ENCODE results near the gene IRAG1. TPM values are rescaled to one million over a fixed set of nuclear protein-coding genes. Genes with fewer than 3 reads are reported as not detected.

IRAG1 gene
- total RNA-seq, 2 experiments from 2014 or later, result not detected

GRCh38 chr11:10659339-10660216, 34.0 kb downstream of the IRAG1 start:
- Mint-ChIP-seq H3K27me3 (no peaks in the 10 kb centered on the region), H3K4me3 (no peak overlapping the region), H3K27ac (no peak overlapping the region), H3K9me3 (no peaks in the 10 kb centered on the region), H3K4me1 (ENCODE audit: low read depth) (peaks cover 19% of the 10 kb centered on the region), H3K36me3 (no peaks in the 10 kb centered on the region)
- ChIA-PET POLR2A (no interaction called here), CTCF (no interaction called here)
- intact Hi-C loops (cut with micrococcal nuclease), result no loop called here
- peak; percentile 22 for DNase-seq

GRCh38 chr11:10658621-10659338, 34.8 kb downstream of the IRAG1 start:
- no peak for DNase-seq
- H3K36me3 Mint-ChIP-seq, result no peaks in the 10 kb centered on the region
- intact Hi-C loops (cut with micrococcal nuclease), result no loop called here
- ChIA-PET POLR2A (no interaction called here), CTCF (interaction anchor here (1.8 kb wide), 1 partner anchor 253 kb away, joined by 9 read pairs; no protein-coding TSS in a partner anchor)
- H3K27me3 Mint-ChIP-seq, result no peaks in the 10 kb centered on the region
- H3K27ac Mint-ChIP-seq, result no peak overlapping the region
- peaks cover 19% of the 10 kb centered on the region for H3K4me1 Mint-ChIP-seq (ENCODE audit: low read depth)
- no peaks in the 10 kb centered on the region for H3K9me3 Mint-ChIP-seq
- H3K4me3 Mint-ChIP-seq, result no peak overlapping the region

- peak; percentile 15 for DNase-seq
- peak overlapping the region; percentile 34 for H3K27ac Mint-ChIP-seq
- intact Hi-C loops (cut with micrococcal nuclease), result no loop called here
- CTCF ChIA-PET, result interaction anchor here (0.5 to 5.1 kb wide), 5 partner anchors 14 to 251 kb away, joined by 3 to 68 read pairs (median 4); no protein-coding TSS in a partner anchor
- POLR2A ChIA-PET, result no interaction called here
- H3K9me3 Mint-ChIP-seq, result no peaks in the 10 kb centered on the region
- no peak overlapping the region for H3K4me3 Mint-ChIP-seq
- H3K36me3 Mint-ChIP-seq, result no peaks in the 10 kb centered on the region
- H3K4me1 Mint-ChIP-seq (ENCODE audit: low read depth), result peaks cover 19% of the 10 kb centered on the region
- H3K27me3 Mint-ChIP-seq, result no peaks in the 10 kb centered on the region
Measured at GRCh38 chr11:10657308-10658271, 36.0 kb downstream of the IRAG1 start.

- ChIA-PET POLR2A (no interaction called here), CTCF (interaction anchor here (0.7 to 5.1 kb wide), 13 partner anchors 9 to 289 kb away, joined by 3 to 68 read pairs (median 6); partner anchors contain the start of gene RNF141)
- intact Hi-C loops (cut with micrococcal nuclease), result loop anchor here (2.0 kb wide), 1 partner anchor 31 kb away; no protein-coding TSS in a partner anchor
- no peaks in the 10 kb centered on the region for H3K36me3 Mint-ChIP-seq
- no peaks in the 10 kb centered on the region for H3K9me3 Mint-ChIP-seq
- no peak overlapping the region for H3K27ac Mint-ChIP-seq
- H3K4me3 Mint-ChIP-seq, result no peak overlapping the region
- H3K4me1 Mint-ChIP-seq (ENCODE audit: low read depth), result peaks cover 19% of the 10 kb centered on the region
- no peaks in the 10 kb centered on the region for H3K27me3 Mint-ChIP-seq
- DNase-seq, result no peak
Measured at GRCh38 chr11:10655943-10656576, 37.5 kb downstream of the IRAG1 start.

DNA sequence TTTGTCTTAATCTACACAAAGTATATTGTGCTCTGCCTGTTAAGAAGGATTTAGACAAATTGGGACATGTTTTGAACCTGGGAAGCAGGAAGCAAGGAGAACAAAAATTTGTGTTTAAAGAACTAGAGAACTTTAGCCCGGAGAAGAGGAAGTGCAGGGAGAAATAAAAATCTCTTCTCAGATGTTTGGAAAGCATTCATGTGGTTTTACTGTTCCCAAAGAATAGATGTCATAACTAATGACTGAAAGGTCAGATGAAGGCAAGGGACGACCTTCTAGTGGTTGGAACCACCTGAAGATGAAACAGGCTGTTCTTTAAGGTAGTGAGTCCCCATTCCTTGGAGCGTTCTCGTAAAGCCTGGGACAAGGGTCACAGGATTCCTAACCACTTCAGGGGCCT, 38.3 kb downstream of the IRAG1 start:
- Mint-ChIP-seq H3K36me3 (no peaks in the 10 kb centered on the region), H3K4me3 (no peak overlapping the region), H3K27me3 (no peaks in the 10 kb centered on the region), H3K9me3 (no peaks in the 10 kb centered on the region), H3K4me1 (ENCODE audit: low read depth) (peaks cover 19% of the 10 kb centered on the region), H3K27ac (no peak overlapping the region)
- intact Hi-C loops (cut with micrococcal nuclease), result loop anchor here (2.0 kb wide), 1 partner anchor 30 kb away; no protein-coding TSS in a partner anchor
- no peak for DNase-seq
- ChIA-PET POLR2A (no interaction called here), CTCF (interaction anchor here (1.1 to 5.1 kb wide), 20 partner anchors 9 to 288 kb away, joined by 3 to 68 read pairs (median 8); partner anchors contain the start of gene RNF141)

GRCh38 chr11:10654811-10655150, 38.8 kb downstream of the IRAG1 start:
- DNase-seq, result no peak
- Mint-ChIP-seq H3K27me3 (no peaks in the 10 kb centered on the region), H3K9me3 (no peaks in the 10 kb centered on the region), H3K27ac (no peak overlapping the region), H3K4me3 (no peak overlapping the region), H3K36me3 (no peaks in the 10 kb centered on the region), H3K4me1 (ENCODE audit: low read depth) (peaks cover 18% of the 10 kb centered on the region)
- intact Hi-C loops (cut with micrococcal nuclease), result loop anchor here (1.0 to 5.0 kb wide), 6 partner anchors 30 to 248 kb away; partner anchors contain the start of genes AMPD3 and RNF141
- POLR2A ChIA-PET, result no interaction called here
- CTCF ChIA-PET, result interaction anchor here (1.0 to 5.1 kb wide), 24 partner anchors 9 to 288 kb away, joined by 3 to 68 read pairs (median 6); partner anchors contain the start of gene RNF141

GRCh38 chr11:10653946-10654810, 39.4 kb downstream of the IRAG1 start:
- Mint-ChIP-seq H3K4me1 (ENCODE audit: low read depth) (peaks cover 15% of the 10 kb centered on the region), H3K27ac (no peak overlapping the region), H3K9me3 (no peaks in the 10 kb centered on the region), H3K27me3 (no peaks in the 10 kb centered on the region), H3K4me3 (no peak overlapping the region), H3K36me3 (no peaks in the 10 kb centered on the region)
- DNase-seq, result peak; percentile 50
- ChIA-PET POLR2A (interaction anchor here (0.8 kb wide), 1 partner anchor 97 kb away, joined by 3 read pairs; the partner anchor contains the start of gene CTR9), CTCF (interaction anchor here (0.7 to 5.1 kb wide), 37 partner anchors 9 to 287 kb away, joined by 3 to 68 read pairs (median 5); partner anchors contain the start of genes IRAG1 and RNF141)
- intact Hi-C loops (cut with micrococcal nuclease), result loop anchor here (1.0 to 5.0 kb wide), 6 partner anchors 29 to 248 kb away; partner anchors contain the start of genes AMPD3 and RNF141

DNA sequence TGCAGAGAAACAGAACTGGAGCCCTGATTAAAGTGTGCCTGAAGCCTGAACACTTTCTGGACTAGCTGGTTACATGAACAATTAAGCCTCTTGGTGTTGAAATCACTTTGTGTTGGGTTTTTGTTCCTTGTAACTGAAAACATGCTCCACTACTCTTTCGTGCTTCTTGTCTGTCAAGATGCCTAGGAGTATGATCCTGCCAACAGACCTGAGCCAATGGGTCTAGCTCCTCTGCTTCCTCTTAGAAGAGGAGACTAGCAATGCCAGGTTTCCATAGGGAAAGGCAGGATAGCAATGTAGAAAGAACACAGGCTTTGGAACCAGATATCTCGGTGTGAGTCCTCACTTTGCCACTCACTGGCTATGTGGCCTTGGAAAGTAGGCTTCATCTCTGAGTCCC, 40.3 kb downstream of the IRAG1 start:
- intact Hi-C loops (cut with micrococcal nuclease), result loop anchor here (5.0 kb wide), 2 partner anchors 111 to 196 kb away; partner anchors contain the start of genes AMPD3 and RNF141
- no peak for DNase-seq
- Mint-ChIP-seq H3K4me3 (no peak overlapping the region), H3K27ac (no peak overlapping the region), H3K9me3 (no peaks in the 10 kb centered on the region), H3K36me3 (no peaks in the 10 kb centered on the region), H3K4me1 (ENCODE audit: low read depth) (peaks cover 12% of the 10 kb centered on the region), H3K27me3 (no peaks in the 10 kb centered on the region)
- CTCF ChIA-PET, result interaction anchor here (0.8 to 5.1 kb wide), 16 partner anchors 11 to 286 kb away, joined by 3 to 68 read pairs (median 7); no protein-coding TSS in a partner anchor
- POLR2A ChIA-PET, result interaction anchor here (0.8 kb wide), 1 partner anchor 98 kb away, joined by 3 read pairs; the partner anchor contains the start of gene CTR9

DNA sequence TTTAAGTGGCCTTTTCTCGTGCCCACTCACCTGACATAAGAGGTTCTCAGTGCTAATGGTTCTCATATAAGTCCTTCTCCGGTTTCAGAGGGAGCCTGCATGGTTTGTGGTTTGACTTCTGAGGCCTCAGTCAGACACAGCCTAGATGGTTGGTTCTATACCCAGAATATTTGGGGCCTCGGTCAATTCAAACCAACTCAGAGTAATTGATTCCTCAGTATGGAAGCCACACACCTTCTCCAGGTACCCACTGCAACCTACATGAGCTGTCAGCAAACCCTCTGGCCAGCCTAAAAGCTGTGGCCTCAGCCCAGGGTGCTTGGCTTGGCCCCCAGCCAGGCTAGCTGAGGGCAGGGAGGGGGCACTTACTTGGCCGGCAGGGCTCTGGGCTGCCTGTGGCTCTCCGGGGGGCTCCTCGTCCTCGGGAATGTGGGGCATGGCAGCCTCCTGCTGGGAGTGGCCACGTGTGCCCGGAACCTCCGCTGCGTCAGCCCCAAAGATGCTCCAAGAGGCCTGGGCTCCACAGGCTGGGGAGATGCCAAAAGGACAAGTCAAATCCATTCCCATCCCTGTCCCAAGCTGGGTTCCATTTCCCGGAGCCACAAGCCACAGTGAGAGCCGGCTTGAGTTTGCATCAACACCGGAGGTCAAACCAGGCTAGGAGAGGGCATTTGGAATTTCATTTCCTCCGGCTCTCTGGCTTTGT, 41.7 kb downstream of the IRAG1 start:
- ChIA-PET POLR2A (no interaction called here), CTCF (interaction anchor here (1.2 to 3.6 kb wide), 2 partner anchors 111 to 243 kb away, joined by 4 to 22 read pairs; partner anchors contain the start of gene RNF141)
- Mint-ChIP-seq H3K27me3 (no peaks in the 10 kb centered on the region), H3K4me1 (ENCODE audit: low read depth) (no peaks in the 10 kb centered on the region), H3K9me3 (no peaks in the 10 kb centered on the region), H3K36me3 (no peaks in the 10 kb centered on the region), H3K4me3 (no peak overlapping the region), H3K27ac (no peak overlapping the region)
- intact Hi-C loops (cut with micrococcal nuclease), result loop anchor here (5.0 kb wide), 2 partner anchors 110 to 195 kb away; partner anchors contain the start of genes AMPD3 and RNF141
- no peak for DNase-seq
